Measurements from ENCODE around the gene FKBP1B.

Gene FKBP1B

GRCh38 chr2:24080701-24081100 lies 31.2 kb downstream of the FKBP1B start:
- TF ChIP-seq CTCF (IDR thresholded peaks at IDR 0.05; ENCODE audit: insufficient read depth, low read length, missing control alignments): no peak
- ChIA-PET CTCF (interaction anchor here (1.4 kb wide), 1 partner anchor 154 kb away, joined by 3 read pairs; the partner anchor contains the start of gene ATAD2B), POLR2A (no interaction called here)
- no peak for DNase-seq (ENCODE audit: low read depth, low spot score)
- H3K4me3 ChIP-seq (ENCODE audit: low read depth, low read length): no peak overlapping the region

GRCh38 chr2:24082787-24083566 lies 33.4 kb downstream of the FKBP1B start:
- no peak for TF ChIP-seq CTCF (IDR thresholded peaks at IDR 0.05; ENCODE audit: insufficient read depth, low read length, missing control alignments)
- peak overlapping the region; percentile 82 for H3K4me3 ChIP-seq (ENCODE audit: low read depth, low read length)
- CTCF ChIA-PET: interaction anchor here (0.7 to 3.9 kb wide), 26 partner anchors 9 to 745 kb away, joined by 3 to 54 read pairs (median 4); partner anchors contain the start of genes ATAD2B, FAM228B, PFN4 and WDCP
- POLR2A ChIA-PET: interaction anchor here (1.1 to 2.3 kb wide), 7 partner anchors 23 to 277 kb away, joined by 3 to 26 read pairs (median 5); partner anchors contain the start of genes ATAD2B and WDCP
- no peak for DNase-seq (ENCODE audit: low read depth, low spot score)

- ChIA-PET CTCF (interaction anchor here (0.8 to 3.9 kb wide), 43 partner anchors 8 to 773 kb away, joined by 3 to 54 read pairs (median 4); partner anchors contain the start of genes ATAD2B, FAM228B, PFN4 and SF3B6), POLR2A (interaction anchor here (0.7 to 2.3 kb wide), 14 partner anchors 7 to 607 kb away, joined by 3 to 26 read pairs (median 5); partner anchors contain the start of genes ATAD2B, FAM228B, SF3B6 and UBXN2A)
- TF ChIP-seq CTCF (IDR thresholded peaks at IDR 0.05; ENCODE audit: insufficient read depth, low read length, missing control alignments): peak; percentile 0
- H3K4me3 ChIP-seq (ENCODE audit: low read depth, low read length): peak overlapping the region; percentile 82
- no peak for DNase-seq (ENCODE audit: low read depth, low spot score)
These were observed 34.2 kb downstream of the FKBP1B start for GRCh38 chr2:24083567-24084385.

- TF ChIP-seq CTCF (IDR thresholded peaks at IDR 0.05; ENCODE audit: insufficient read depth, low read length, missing control alignments): peak; percentile 95
- POLR2A ChIA-PET: interaction anchor here (0.6 to 2.3 kb wide), 17 partner anchors 8 to 608 kb away, joined by 3 to 26 read pairs (median 4); partner anchors contain the start of genes ATAD2B, FAM228B, SF3B6 and UBXN2A
- CTCF ChIA-PET: interaction anchor here (0.6 to 3.9 kb wide), 41 partner anchors 8 to 773 kb away, joined by 3 to 54 read pairs (median 4); partner anchors contain the start of genes ATAD2B, FAM228B, FKBP1B and ITSN2
- H3K4me3 ChIP-seq (ENCODE audit: low read depth, low read length): peak within 1 kb of the TSS; percentile 82
- no peak for DNase-seq (ENCODE audit: low read depth, low spot score)
These were observed 35.1 kb downstream of the FKBP1B start, which contains the start of gene TP53I3 for GRCh38 chr2:24084386-24085199. TP53I3 (minus strand) TSS chr2:24084834; CDS start chr2:24084326, 508 bp downstream.

- POLR2A ChIA-PET: interaction anchor here (0.6 to 2.3 kb wide), 8 partner anchors 9 to 159 kb away, joined by 3 to 26 read pairs (median 4); partner anchors contain the start of genes ATAD2B, FAM228B and SF3B6
- no peak for TF ChIP-seq CTCF (IDR thresholded peaks at IDR 0.05; ENCODE audit: insufficient read depth, low read length, missing control alignments)
These were observed 35.6 kb downstream of the FKBP1B start for GRCh38 chr2:24085200-24085489.

More at GRCh38 chr2:24085200-24085489, 35.6 kb downstream of the FKBP1B start:
- peak overlapping the region; percentile 82 for H3K4me3 ChIP-seq (ENCODE audit: low read depth, low read length)
- CTCF ChIA-PET: interaction anchor here (0.9 to 3.9 kb wide), 16 partner anchors 9 to 292 kb away, joined by 3 to 54 read pairs (median 8); partner anchors contain the start of genes ATAD2B, FAM228B, FKBP1B and SF3B6
- no peak for DNase-seq (ENCODE audit: low read depth, low spot score)
